IMR-90 (cell line): ENCODE results near the gene TRIO.

Experiments used
- CHD1 ChIP-seq: IDR thresholded peaks from 2 replicates; pipeline ENCODE4 v1.6.1; 2012; ENCODE audit warnings: low read depth, low read length, improper control_type of control experiment
- CTCF ChIP-seq: conservative IDR thresholded peaks from 2 replicates; pipeline ENCODE4 v1.5.1; 2012; ENCODE audit warnings: mild to moderate bottlenecking, low read depth, low read length, improper control_type of control experiment
- ELK1 ChIP-seq: fragments of 150-350 bp; IDR thresholded peaks from 2 replicates; pipeline ENCODE4 v1.6.1; 2016; ENCODE audit warnings: low read depth, mild to moderate bottlenecking, low read length, moderate library complexity, borderline replicate concordance
- MAFK ChIP-seq: IDR thresholded peaks from 2 replicates; pipeline ENCODE4 v1.6.1; 2012; ENCODE audit warnings: low read depth, low read length, improper control_type of control experiment
- MAZ ChIP-seq: IDR thresholded peaks from 2 replicates; pipeline ENCODE4 v1.6.1; 2012; ENCODE audit warnings: low read depth, mild to moderate bottlenecking, low read length, improper control_type of control experiment, moderate library complexity, borderline replicate concordance
- MXI1 ChIP-seq: IDR thresholded peaks from 2 replicates; pipeline ENCODE4 v1.6.1; 2012; ENCODE audit warnings: low read depth, mild to moderate bottlenecking, low read length, moderate library complexity, borderline replicate concordance
- NFE2L2 ChIP-seq: fragments of 150-350 bp; IDR thresholded peaks from 2 replicates; pipeline ENCODE4 v1.6.1; 2016; ENCODE audit warnings: low read depth, mild to moderate bottlenecking, low read length
- POLR2A ChIP-seq: IDR thresholded peaks from 2 replicates; pipeline ENCODE4 v1.6.1; 2012; ENCODE audit warnings: mild to moderate bottlenecking, low read depth, low read length
- RAD21 ChIP-seq: IDR thresholded peaks from 2 replicates; pipeline ENCODE4 v1.6.1; 2012; ENCODE audit warnings: low read length, improper control_type of control experiment
- RFX5 ChIP-seq: IDR thresholded peaks from 2 replicates; pipeline ENCODE4 v1.8.0; 2012; ENCODE audit warnings: low read depth, mild to moderate bottlenecking, low read length, moderate library complexity
- USF2 ChIP-seq: fragments of 150-350 bp; IDR thresholded peaks from 2 replicates; pipeline ENCODE4 v1.6.1; 2017; ENCODE audit warnings: mild to moderate bottlenecking, antibody characterized with exemption, low read length, low read depth

GRCh38 chr5:14245132-14245925, 102.2 kb downstream of the TRIO start:
- TF ChIP-seq MXI1 (no peak), CTCF (no peak), POLR2A (no peak), RAD21 (no peak), MAFK (no peak), MAZ (no peak), ELK1 (no peak), RFX5 (no peak), USF2 (no peak), NFE2L2 (no peak), CHD1 (no peak)
